Measurements from ENCODE around the gene C13orf42.

Gene C13orf42

DNA sequence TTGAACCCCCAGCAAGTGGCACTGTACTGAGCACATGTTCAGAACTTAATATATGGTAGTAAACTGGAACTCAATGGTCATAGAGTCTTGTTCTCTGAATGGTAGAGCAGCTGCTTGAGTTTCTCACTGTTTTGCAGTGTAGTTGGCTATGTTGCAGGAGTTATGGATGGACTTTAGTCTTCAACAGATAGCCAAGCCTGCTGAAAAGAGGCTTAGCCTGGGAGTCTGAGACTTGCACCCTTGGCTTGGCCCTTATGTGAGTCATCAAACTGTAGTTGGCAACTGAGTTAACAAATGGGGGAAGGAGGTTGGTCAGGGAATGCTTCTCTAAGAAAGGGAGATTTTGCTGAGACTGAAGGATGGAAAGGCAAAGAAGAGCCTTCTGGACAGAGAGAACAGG lies 62.5 kb downstream of the C13orf42 start:
- H3K4me3 ChIP-seq (ENCODE audit: control insufficient read depth, low read depth, low read length), result no peak overlapping the region

DNA sequence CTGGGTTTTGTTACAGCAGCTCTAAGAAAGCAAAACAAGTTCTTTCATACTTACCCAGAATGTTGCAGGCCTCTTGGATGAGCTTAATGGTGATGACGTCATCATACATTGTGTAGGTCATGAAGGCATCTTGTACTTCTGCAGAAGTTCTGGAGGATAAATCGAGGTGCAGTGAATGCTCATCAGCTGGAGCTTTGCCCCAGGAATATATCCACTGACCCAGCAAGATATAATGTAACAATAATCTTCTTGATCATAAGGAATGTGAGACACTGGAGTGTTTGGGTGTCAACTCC lies 63.0 kb downstream of the C13orf42 start:
- TF ChIP-seq, protein P1, sequence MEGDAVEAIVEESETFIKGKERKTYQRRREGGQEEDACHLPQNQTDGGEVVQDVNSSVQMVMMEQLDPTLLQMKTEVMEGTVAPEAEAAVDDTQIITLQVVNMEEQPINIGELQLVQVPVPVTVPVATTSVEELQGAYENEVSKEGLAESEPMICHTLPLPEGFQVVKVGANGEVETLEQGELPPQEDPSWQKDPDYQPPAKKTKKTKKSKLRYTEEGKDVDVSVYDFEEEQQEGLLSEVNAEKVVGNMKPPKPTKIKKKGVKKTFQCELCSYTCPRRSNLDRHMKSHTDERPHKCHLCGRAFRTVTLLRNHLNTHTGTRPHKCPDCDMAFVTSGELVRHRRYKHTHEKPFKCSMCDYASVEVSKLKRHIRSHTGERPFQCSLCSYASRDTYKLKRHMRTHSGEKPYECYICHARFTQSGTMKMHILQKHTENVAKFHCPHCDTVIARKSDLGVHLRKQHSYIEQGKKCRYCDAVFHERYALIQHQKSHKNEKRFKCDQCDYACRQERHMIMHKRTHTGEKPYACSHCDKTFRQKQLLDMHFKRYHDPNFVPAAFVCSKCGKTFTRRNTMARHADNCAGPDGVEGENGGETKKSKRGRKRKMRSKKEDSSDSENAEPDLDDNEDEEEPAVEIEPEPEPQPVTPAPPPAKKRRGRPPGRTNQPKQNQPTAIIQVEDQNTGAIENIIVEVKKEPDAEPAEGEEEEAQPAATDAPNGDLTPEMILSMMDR (IDR thresholded peaks at IDR 0.05; ENCODE audit: control insufficient read depth, insufficient read depth, low read depth, low read length, missing control alignments), result no peak
- no peak for DNase-seq (ENCODE audit: low read depth)
- H3K4me3 ChIP-seq (ENCODE audit: control insufficient read depth, low read depth, low read length), result no peak overlapping the region

More for the DNA sequence above, 62.5 kb downstream of the C13orf42 start:
- no peak for DNase-seq (ENCODE audit: low read depth)
- TF ChIP-seq, protein P1 (IDR thresholded peaks at IDR 0.05; ENCODE audit: control insufficient read depth, insufficient read depth, low read depth, low read length, missing control alignments), result no peak

DNA sequence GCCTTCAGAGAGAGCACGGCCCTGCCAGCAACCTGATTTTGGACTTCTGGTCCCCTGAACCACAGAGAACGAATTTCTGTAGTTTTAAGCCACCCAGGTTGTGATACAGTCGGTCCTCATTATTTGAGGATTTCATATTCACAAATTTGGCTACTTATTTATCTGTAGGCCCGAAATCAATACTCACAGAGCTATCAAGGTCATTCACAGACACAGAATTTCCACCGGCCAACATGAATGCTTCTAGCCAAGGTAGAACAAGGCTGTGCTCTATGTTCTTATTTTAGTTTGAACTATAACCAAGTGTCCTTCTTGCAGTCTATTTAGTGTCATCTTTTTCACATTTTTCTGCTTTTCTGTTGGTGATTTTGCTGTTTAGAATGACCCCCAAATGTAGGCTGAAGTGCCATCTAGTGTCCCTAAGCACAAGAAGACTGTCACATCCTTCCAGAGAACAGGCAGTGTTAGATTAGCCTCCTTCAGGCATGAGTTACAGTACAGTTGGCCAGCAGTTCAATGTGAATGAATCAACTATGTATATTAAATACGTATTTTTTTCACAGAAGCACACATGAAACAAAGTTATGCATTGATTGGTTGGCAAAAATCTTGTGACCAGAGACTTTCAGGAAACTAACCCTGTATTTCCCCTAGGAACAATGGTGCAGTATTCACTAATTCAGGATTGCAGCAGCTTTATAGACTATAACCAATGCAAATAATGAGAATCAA lies 63.5 kb downstream of the C13orf42 start:
- H3K4me3 ChIP-seq (ENCODE audit: control insufficient read depth, low read depth, low read length), result no peak overlapping the region
- DNase-seq (ENCODE audit: low read depth), result no peak
- TF ChIP-seq, protein P1 (IDR thresholded peaks at IDR 0.05; ENCODE audit: control insufficient read depth, insufficient read depth, low read depth, low read length, missing control alignments), result no peak

DNA sequence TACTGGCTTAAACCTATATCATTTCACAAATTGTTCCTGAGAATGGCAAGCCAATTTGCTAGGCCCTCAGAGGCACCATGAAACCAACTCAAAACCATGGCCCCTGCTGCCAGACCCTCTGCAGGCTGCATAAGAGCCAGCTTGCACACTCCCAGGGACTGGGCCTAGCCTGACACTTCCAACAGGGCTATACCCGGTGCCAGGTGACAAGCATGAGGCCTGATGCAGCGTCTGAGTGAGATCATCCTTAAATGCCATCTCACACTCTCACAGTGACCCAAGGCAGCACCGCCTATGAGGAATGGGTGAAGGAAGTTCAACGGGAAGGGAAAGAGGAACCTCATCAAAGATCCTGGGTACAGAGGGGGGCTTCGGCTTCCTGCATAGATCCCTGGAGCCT lies 65.6 kb downstream of the C13orf42 start:
- H3K4me3 ChIP-seq (ENCODE audit: control insufficient read depth, low read depth, low read length), result no peak overlapping the region
- TF ChIP-seq, protein P1 (IDR thresholded peaks at IDR 0.05; ENCODE audit: control insufficient read depth, insufficient read depth, low read depth, low read length, missing control alignments), result no peak
- DNase-seq (ENCODE audit: low read depth), result no peak

DNA sequence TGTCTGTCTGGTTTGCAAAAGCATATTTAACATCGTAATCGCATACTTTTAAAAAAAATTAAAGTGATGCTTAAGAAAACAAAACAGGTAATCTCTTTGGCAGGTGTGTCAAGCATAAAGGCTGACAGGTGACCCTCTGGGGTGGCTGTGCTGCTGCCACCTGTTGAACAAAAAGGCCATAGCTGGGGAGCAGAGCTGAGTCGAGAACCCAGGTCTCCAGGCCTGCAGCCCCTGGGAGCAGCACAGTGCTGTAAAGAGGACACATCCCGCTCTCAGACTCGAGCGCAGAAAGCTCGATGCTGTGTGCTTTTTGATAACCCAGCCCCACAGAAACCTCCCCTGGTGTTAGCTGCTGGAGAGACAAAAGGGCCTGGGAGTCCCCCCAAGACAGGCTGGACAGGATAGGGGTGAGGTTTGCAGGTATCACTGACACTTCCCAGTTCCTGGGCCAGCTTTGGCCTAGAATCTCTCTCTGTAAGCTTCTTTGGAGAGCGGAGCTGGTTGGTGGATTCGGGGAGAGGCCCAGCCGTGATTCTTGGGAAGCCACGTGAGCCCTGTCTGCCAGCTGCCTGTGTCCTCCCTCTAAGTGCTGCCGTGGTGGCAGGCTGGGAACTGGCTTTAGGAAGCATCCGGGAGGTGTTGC lies 66.9 kb downstream of the C13orf42 start:
- DNase-seq (ENCODE audit: low read depth), result no peak
- H3K4me3 ChIP-seq (ENCODE audit: control insufficient read depth, low read depth, low read length), result no peak overlapping the region
- TF ChIP-seq, protein P1 (IDR thresholded peaks at IDR 0.05; ENCODE audit: control insufficient read depth, insufficient read depth, low read depth, low read length, missing control alignments), result no peak

DNA sequence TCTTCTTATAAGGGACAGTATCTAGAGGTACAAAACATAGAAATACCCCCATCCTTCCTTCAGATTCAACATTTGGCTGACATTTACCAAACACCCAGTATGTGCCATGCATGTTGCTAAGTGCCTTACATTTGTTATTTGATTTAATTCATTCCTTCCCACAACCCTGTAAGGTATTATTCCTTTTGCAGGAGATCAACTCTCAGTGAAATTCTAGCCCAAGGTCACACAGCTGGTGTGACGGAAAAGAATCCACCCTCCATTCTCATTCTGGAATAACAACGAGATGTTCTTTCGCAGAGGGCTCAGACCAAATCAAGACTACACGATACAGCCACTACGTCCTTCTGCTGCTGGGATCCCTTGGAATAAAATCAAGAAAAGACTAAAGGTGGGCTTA lies 67.8 kb downstream of the C13orf42 start:
- TF ChIP-seq, protein P1 (IDR thresholded peaks at IDR 0.05; ENCODE audit: control insufficient read depth, insufficient read depth, low read depth, low read length, missing control alignments), result no peak
- no peak overlapping the region for H3K4me3 ChIP-seq (ENCODE audit: control insufficient read depth, low read depth, low read length)
- DNase-seq (ENCODE audit: low read depth), result no peak

Data from AG09309 (cell line).